Mammary epithelial cell (primary cell): ENCODE measurements around the gene FNIP1.

ENCODE experiments used
- EZH2 ChIP-seq: IDR thresholded peaks from 2 replicates; pipeline ENCODE4 v1.6.1; 2012; ENCODE audit warnings: low read length, inconsistent platforms, borderline replicate concordance
- TF ChIP-seq, protein P1 (sequence below), 2 donors: IDR thresholded peaks in 1 of 2; conservative IDR thresholded peaks in 1 of 2; 2 replicates each; pipeline ENCODE4 v1.5.1; 2011 to 2012; ENCODE audit warnings: inconsistent platforms in 2 of 2, low read length in 2 of 2, mild to moderate bottlenecking in 2 of 2, control low read depth in 1 of 2, low read depth in 1 of 2; ENCODE audit not compliant: insufficient read depth in 1 of 2; ENCODE audit errors: extremely low read depth in 1 of 2

DNA sequence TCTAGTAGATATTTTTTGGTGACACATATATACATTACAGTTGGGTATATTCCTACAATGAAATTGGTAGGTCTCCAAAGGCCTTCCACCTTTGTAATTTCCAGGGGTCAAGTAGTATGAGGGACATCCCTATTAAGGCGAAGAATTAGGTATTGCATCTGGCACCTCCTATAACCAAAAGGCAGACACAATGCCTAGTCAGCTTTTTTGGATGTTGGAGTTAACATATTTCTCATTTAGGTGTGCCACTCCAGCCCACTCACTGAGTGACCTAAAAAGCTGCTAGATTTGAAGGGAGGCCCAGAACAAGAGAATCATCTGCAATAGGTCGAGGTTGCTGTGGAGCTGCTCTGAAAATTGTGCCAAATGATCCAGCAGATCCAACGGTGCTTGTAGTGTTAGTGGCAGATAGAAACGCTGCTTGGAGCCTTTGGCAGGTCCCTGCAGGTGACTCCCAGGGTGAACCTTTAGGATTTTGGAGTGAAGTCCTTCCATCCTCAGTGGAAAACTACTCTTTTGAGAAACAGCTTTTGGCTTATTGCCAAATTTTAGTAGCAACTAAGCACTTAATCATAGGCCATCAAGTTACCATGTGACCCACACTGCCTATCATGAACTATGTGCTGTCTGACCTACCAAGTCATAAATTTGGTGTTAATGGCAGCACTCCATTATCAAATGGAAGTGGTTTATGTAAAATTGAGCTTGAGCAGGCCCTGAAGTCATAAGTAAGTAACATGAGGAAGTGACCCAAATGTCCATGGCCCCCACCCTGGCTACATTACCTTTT lies 15.7 kb upstream of the FNIP1 start:
- TF ChIP-seq, protein P1, sequence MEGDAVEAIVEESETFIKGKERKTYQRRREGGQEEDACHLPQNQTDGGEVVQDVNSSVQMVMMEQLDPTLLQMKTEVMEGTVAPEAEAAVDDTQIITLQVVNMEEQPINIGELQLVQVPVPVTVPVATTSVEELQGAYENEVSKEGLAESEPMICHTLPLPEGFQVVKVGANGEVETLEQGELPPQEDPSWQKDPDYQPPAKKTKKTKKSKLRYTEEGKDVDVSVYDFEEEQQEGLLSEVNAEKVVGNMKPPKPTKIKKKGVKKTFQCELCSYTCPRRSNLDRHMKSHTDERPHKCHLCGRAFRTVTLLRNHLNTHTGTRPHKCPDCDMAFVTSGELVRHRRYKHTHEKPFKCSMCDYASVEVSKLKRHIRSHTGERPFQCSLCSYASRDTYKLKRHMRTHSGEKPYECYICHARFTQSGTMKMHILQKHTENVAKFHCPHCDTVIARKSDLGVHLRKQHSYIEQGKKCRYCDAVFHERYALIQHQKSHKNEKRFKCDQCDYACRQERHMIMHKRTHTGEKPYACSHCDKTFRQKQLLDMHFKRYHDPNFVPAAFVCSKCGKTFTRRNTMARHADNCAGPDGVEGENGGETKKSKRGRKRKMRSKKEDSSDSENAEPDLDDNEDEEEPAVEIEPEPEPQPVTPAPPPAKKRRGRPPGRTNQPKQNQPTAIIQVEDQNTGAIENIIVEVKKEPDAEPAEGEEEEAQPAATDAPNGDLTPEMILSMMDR (conservative IDR thresholded peaks at IDR 0.05 in 1 of 2, IDR thresholded peaks at IDR 0.05 in 1 of 2; ENCODE audit: extremely low read depth in 1 of 2, insufficient read depth in 1 of 2, low read depth in 1 of 2, low read length in 2 of 2), result no peak
- TF ChIP-seq EZH2, result no peak
